ENCODE results near the gene SIAH2.

DNA sequence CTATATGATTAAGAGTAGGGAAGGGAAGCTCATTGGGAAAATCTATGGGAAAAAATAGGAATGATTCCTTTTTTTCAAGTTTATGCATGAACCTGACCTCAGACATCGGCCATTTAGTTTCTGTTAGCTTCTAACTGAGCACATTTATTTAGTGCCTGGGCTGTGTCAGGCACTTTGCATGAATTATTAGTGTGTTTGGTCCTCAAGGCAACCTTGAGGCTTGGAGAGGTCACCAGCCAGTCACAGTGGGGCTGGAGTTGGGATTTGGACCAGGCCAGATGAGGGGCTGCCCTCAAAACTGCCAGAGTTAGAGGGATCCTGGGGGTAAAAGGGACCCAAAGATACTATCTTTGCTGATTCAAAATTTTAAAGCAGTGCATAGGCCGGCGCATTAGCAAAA is 8.1 kb downstream of the SIAH2 start:
- TF ChIP-seq, protein P1, sequence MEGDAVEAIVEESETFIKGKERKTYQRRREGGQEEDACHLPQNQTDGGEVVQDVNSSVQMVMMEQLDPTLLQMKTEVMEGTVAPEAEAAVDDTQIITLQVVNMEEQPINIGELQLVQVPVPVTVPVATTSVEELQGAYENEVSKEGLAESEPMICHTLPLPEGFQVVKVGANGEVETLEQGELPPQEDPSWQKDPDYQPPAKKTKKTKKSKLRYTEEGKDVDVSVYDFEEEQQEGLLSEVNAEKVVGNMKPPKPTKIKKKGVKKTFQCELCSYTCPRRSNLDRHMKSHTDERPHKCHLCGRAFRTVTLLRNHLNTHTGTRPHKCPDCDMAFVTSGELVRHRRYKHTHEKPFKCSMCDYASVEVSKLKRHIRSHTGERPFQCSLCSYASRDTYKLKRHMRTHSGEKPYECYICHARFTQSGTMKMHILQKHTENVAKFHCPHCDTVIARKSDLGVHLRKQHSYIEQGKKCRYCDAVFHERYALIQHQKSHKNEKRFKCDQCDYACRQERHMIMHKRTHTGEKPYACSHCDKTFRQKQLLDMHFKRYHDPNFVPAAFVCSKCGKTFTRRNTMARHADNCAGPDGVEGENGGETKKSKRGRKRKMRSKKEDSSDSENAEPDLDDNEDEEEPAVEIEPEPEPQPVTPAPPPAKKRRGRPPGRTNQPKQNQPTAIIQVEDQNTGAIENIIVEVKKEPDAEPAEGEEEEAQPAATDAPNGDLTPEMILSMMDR (IDR thresholded peaks at IDR 0.05; ENCODE audit: insufficient read depth, low read length) = no peak
- TF ChIP-seq, protein P2, sequence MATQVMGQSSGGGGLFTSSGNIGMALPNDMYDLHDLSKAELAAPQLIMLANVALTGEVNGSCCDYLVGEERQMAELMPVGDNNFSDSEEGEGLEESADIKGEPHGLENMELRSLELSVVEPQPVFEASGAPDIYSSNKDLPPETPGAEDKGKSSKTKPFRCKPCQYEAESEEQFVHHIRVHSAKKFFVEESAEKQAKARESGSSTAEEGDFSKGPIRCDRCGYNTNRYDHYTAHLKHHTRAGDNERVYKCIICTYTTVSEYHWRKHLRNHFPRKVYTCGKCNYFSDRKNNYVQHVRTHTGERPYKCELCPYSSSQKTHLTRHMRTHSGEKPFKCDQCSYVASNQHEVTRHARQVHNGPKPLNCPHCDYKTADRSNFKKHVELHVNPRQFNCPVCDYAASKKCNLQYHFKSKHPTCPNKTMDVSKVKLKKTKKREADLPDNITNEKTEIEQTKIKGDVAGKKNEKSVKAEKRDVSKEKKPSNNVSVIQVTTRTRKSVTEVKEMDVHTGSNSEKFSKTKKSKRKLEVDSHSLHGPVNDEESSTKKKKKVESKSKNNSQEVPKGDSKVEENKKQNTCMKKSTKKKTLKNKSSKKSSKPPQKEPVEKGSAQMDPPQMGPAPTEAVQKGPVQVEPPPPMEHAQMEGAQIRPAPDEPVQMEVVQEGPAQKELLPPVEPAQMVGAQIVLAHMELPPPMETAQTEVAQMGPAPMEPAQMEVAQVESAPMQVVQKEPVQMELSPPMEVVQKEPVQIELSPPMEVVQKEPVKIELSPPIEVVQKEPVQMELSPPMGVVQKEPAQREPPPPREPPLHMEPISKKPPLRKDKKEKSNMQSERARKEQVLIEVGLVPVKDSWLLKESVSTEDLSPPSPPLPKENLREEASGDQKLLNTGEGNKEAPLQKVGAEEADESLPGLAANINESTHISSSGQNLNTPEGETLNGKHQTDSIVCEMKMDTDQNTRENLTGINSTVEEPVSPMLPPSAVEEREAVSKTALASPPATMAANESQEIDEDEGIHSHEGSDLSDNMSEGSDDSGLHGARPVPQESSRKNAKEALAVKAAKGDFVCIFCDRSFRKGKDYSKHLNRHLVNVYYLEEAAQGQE (IDR thresholded peaks at IDR 0.05; ENCODE audit: insufficient replicate concordance, low read depth) = no peak
- TF ChIP-seq POLR2AphosphoS5 (IDR thresholded peaks at IDR 0.05; ENCODE audit: low read depth) = no peak
